Stimulated activated naive CD8-positive, alpha-beta T cell treated with anti-CD3 and anti-CD28 coated beads, Interleukin-15, Interleukin-2, amounts not matched to agents 100 U/mL and 50 U/mL, for 24 hours (primary cell): Measurements from ENCODE around the gene PAFAH2.
"Not testable (repeated sequence)": the region's sequence is repeated elsewhere in the genome, so short reads cannot be mapped to it uniquely, and the experiment has no call there.

Experiments used
- ATAC-seq: fragments of 150-1000 bp; cut with Tn5 transposase; one replicate; pipeline ENCODE4 v1.10.0; 2021
- DNase-seq: peaks from one replicate; pipeline ENCODE4 v3.0.0; 2021

Gene PAFAH2

DNA sequence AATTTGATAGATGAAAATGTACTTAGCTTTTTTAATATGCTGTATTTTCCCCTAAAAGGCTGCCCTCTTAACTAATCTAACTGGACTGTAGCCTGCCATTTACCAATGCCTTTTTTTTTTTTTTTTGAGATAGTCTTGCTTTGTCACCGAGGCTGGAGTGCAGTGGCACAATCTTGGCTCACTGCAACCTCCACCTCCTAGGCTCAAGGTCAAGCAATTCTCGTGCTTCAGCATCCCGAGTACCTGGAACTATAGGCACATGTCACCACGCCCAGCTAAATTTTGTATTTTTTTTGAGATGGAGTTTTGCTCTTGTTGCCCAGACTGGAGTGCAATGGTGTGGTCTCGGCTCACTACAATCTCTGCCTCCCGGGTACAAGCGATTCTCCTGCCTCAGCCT lies 18.7 kb downstream of the PAFAH2 start:
- DNase-seq, result no peak
- ATAC-seq, result no peak

DNA sequence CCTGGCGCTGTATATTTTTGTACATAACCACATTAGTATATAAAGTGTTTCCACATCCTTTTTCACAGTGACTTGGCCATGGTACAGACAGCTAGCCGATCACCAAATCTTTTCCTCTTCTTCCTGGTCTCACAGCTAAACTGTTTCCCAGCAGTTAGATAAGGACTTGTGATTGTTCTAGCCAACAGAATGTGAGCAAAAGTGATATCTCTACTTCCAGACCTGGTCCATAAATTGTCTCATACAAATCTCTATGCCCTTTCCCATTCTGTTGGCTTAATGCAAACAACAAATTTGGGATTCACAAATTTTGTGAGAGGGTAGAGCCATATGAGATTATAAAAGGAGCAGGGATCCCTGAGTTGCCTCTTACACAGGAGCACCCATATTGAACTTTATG lies 19.5 kb downstream of the PAFAH2 start:
- DNase-seq, result no peak
- no peak for ATAC-seq

DNA sequence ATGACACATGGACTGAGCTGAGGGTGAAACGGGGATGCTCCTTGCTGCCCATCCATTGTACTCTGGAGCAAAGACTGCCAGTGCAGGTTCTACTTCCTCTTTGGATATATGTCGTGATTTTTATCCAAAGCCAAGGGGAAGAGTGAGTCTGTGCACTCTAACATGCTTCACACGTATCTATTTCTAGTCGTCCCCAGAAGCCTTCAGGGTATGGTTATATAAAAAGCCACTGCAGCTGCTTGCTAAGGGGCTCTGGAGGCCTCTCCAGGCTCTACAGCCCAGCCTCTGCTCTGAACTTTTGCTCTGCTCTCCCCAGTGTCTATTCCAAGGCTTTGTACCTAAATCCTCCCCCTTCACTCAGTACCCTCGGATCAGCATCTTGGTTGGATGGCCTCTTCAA lies 20.1 kb downstream of the PAFAH2 start:
- ATAC-seq, result no peak
- DNase-seq, result no peak

DNA sequence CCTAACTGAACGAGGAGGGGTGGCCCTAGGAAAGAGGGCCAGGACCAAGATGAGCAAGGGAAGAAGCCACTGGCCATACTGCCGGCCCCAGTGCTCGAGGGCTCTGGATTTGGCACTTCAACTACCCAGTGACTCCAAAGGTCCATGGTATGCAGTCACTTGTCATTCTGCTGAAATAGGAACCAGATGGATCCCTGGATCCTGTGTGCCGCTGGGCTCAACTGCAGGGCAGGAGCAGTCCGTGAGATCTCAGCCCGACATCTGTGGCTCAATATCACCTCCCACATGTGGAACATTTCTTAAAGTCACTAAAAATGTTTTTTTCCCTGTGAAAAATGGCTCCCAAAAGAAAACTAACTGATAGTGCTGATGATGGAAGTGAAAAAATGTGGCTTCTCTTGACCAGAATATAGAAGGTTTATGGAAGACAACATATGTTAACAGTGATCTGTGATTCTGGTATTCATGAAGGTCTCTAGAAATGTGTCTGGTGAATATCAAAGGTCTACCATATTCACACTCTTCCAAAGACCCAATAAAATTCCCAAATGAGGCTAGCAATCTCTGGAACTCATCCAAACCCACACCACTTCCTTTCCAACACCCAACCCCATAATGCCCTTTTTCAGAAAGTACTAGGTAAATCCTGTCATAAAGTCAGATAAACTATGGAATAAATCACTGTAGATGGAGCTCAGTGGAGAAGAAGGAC lies 24.1 kb downstream of the PAFAH2 start:
- DNase-seq, result no peak
- no peak for ATAC-seq

DNA sequence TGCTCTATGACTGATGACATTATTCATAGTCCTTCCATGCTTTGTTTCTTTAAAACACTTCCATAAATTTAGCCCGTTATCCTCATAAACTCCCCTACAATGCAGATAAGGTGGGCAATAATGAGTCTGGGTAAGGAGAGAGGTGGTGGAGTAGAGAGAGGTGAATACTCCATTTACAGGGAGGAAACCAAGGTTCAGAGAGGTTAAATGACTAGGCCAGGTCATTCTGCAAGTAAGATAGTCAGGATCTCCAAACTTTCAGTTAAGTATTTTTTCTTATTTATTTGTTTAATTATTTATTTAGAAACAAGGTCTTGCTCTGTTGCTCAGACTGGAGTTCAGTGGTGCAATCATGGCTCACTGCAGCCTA lies 26.1 kb downstream of the PAFAH2 start:
- DNase-seq (no peak), ATAC-seq (peak; percentile 30)

DNA sequence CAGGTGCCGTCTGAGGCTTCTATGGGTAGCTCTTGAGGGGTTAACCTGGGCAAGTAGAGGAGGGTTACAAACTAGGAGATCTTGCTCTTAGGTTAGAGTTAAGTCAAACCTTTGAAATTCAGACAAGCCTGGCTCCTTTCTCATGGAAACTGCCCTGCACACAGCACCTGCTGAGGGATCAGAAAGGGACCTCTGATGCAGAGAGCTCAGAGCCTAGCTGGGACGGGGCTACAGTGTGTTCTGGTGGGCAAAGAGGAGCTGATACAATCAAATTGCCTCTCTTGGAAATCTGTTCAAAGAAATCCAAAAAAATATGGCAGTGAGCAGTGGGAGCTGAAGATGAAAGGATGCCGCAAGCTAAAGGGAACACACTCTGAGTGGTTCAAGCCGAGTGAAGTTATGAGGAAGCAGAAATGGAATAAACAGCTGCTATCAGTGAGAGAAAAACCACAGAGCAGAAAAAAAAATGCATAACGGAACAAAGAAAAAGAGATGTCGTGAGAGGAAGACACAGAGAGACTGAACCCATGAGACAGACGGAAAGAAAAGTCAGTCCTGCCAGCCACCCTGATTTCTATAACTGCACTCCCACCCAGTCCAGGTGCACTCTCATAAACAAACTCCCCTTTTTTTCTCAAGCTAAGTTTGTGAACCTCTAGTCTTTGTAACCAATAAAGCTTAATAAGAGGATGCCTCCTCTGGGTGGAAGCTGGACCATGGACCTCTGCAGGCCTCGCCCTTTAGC lies 26.6 kb downstream of the PAFAH2 start:
- no peak for DNase-seq
- peak; percentile 89 for ATAC-seq

DNA sequence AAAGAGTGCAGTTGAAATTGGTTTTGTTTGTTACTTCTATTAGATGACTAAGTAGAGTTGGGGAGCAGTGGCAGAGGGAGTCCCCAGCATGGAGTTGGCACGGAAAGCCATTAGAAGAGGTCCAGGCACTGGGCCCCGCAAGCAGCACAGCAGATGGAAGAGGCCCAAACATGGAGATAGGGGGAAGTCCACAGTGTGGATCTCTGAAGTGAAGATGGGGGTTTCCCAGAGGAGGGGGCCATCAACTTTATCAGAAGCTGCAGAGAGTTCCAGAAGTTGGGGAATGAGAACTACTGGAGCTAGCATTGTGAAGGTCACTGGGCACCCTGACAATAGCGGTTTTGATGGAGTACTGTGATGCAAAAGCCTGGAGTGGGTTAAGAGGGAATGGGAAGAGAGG lies 30.6 kb downstream of the PAFAH2 start:
- no peak for DNase-seq
- ATAC-seq, result no peak

DNA sequence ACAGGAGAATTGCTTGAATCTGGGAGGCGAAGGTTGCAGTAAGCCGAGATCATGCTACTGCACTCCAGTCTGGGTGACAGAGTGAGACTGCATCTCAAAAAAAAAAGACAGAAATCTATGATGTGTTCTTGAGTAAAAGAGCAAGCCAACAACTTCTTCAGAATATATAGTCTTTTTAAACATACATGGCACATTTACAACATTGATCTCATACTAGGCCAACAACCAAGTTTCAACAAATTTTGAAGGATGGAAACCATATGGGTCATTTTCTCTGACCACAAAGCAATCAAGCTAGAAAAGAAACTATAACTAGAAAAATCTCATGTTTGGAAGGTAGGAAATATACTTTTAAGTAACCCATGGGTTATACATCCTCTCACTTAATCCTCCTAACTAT lies 38.3 kb downstream of the PAFAH2 start:
- DNase-seq, result no peak

DNA sequence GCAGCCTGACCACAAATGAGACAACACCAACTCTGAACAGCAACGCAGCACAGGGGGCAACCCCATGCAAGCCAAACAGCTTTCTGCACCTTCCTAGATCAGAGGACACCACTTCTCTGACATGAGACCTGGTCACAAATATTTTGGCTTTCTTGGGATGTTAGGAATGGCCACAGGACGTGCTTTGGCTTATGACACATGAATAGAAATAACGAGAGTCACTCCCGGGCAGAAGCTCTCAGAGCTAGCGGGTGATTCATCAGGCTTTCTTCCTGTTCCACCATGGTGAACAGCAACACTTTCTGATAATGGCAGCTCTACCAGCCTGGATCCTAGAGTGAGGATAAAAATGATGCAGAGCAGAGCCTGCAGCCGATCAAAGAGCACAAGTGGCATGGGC lies 39.4 kb downstream of the PAFAH2 start:
- DNase-seq, result no peak
- ATAC-seq, result no peak

More for the DNA sequence above, 38.3 kb downstream of the PAFAH2 start:
- ATAC-seq, result no peak

DNA sequence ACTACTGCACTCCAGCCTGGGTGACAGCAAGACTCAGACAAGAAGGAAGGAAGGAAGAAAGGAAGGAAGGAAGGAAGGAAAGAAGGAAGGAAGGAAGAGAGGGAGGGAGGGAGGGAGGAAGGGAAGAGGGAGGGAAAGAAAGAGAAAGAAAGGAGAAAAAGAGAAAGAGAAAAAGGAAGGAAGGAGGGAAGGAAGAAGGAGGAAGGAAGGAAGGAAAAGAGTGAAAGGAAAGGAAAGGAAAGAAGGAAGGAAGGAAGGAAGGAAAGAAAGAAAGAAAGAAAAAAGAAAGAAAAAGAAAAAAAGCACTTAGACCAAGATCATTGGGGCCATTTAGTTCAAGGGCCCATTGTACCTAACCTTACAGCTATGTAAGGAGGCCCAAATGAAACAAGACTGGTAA lies 42.3 kb downstream of the PAFAH2 start:
- no peak for DNase-seq
- ATAC-seq, result no peak

DNA sequence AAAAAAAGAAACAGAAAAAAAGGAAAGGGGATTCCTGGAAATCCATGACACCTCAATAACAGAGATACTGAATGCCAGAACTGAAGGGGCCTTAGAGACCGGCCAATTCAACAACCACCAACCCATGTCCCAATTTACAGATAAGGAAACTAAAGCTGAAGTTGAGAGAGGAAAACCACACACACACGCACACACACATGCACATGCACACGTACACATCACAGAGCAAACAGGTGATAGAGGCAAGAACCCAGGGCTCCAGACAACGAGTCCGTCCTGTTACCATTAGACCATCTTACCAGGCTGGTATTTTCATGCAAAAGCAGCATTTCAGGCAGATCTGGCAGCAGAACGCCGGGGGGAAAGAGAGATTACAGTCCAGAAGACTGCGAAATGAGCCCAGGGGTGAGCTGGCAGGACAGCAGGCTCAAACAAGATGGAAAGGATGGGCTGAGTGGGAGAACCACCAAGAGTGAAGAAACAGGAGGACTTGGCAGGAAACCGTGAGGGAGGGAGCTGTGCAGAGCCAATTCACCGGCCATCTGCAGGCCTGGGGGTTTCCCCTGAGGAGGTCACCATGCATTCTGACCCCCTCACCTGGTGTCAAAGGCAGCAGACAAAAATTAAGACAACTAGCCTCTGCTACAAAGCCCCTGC lies 43.5 kb downstream of the PAFAH2 start:
- ATAC-seq, result no peak
- no peak for DNase-seq

DNA sequence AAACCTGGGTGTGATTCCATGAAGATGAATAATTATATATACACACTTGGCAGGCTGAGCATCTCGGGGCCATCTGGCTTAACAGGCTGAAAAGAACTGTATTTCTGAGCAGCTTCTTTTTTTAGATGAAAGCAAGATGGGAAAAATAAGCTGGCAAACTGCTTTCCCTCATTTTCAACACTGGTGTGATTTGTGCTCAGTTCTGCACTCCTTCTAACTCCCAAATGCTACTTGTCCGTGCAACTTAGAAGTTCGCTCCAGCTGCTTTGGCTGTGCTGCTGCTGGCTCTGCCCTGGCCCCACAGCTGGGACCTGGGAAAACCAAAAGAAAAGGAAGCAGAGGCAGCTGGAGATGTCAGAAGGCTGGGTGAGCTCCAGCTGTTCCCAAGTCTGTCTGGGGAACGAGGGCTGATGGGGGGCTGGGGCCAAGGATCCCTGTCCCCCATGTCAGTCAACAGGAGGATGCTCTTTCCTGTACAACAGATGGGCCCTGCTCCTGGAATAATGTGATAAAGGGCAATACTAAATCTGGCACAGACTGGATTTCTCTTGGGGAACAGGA lies 44.9 kb downstream of the PAFAH2 start:
- DNase-seq, result no peak
- ATAC-seq, result no peak

DNA sequence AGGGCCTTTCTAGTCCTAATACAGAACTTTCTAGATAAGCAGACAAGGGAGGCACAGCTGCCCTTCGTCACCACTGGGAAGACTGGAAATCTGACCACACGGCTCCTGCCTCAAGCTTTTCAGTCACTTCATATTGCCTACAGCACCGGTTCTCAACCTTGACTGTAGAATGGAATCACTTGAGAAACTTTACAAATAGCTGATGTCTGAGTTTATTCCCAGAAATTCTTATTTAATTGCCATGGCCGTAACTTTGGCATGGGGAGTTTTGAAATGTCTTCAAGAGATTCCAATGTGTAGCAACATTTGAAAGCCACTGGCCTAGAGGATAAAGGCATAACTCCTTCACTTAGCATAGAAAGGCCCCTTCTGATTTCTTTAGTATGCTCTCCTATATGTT lies 49.2 kb downstream of the PAFAH2 start:
- no peak for ATAC-seq
- no peak for DNase-seq

DNA sequence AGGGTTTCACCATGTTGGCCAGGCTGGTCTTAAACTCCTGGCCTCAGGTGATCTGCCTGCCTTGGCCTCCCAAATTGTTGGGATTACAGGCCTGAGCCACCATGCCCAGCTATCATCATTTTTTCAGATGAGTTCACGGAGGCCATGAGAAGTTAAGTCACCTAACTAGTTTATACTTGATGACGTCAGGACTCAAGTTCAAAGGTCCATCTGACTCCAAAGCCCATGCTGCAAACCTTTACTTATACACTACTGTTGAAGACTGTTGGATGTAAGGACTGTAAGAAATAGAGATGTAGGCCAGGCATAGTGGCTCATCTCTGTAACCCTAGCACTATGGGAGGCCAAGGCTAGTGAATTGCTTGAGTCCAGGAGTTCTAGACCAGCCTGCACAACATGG lies 50.8 kb downstream of the PAFAH2 start:
- ATAC-seq, result no peak

DNA sequence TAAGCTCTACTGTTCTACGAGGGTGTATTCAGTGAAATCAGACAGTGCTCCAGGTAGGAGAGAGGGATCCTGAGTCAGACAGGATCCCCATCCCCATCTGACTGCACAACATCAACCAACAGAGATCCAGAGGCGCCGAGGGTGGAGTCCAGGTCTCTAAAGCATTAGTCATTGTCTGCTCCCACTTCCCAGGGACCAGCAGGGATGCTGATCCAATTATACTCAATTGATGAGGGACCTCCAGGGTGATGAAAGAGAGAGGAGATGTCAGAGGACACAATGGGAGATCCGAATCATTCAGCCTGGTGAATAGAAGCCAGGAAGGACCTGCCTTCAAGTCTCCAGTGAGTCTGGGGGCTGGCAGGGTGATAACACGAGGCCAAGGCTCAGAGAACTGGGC lies 52.1 kb downstream of the PAFAH2 start:
- ATAC-seq (no peak), DNase-seq (no peak)

More for the DNA sequence above, 50.8 kb downstream of the PAFAH2 start:
- no peak for DNase-seq

DNA sequence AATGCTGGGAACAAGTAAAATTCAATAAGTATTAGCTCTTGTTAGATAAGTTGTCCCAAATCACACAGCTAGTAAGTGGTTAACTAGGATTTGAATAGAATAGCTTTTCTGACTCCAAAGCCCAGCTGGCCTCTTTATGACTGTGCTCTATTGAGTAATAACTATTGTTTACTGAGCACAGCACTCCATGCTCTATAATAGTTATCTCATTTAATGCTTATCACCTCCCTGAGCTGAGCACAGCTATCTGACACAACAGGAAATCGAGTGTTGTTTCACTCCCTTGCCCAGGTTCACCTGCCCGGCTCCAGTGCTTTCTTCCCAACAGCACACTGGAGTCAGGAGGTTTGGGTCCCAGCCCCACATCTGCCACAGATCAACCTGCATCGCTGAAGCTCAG lies 52.9 kb downstream of the PAFAH2 start:
- DNase-seq (no peak), ATAC-seq (no peak)

DNA sequence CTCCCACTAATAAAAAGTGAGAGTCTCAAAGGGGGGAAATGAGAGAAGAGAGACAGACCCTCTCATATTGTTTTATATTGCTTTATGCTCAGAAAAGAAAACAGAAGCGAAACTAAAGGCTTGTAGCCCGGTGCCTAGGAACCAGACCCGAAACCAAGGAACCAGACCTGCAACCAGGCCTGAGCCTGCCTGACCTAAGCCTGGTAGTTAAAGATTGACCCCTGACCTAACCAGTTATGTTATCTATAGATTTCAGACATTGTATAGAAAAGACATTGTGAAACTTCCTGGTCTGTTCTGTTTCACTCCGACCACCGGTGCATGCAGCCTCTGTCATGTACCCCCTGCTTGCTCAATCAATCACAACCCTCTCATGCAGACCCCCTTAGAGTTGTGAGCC lies 54.4 kb downstream of the PAFAH2 start:
- ATAC-seq, DNase-seq: not testable (repeated sequence)

DNA sequence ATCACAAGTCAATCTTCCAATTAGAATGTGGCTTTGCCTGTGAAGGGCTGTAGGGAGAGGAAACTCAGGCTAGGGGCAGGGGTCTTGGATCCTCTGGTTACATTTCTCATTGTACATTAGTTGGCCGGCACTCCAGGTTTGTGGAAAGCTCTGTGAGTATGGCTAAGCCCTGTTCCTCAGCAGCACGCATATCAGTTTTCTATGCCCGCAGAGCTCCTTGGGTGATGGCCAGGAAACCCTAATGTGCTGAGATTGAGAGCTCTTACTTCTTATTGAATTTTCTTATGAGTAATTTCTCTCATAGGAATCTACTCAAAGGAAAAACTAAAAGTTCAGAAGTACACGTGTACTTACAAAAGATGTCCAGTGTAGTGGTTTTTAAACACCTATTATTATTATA lies 60.9 kb downstream of the PAFAH2 start:
- DNase-seq (no peak), ATAC-seq (no peak)

DNA sequence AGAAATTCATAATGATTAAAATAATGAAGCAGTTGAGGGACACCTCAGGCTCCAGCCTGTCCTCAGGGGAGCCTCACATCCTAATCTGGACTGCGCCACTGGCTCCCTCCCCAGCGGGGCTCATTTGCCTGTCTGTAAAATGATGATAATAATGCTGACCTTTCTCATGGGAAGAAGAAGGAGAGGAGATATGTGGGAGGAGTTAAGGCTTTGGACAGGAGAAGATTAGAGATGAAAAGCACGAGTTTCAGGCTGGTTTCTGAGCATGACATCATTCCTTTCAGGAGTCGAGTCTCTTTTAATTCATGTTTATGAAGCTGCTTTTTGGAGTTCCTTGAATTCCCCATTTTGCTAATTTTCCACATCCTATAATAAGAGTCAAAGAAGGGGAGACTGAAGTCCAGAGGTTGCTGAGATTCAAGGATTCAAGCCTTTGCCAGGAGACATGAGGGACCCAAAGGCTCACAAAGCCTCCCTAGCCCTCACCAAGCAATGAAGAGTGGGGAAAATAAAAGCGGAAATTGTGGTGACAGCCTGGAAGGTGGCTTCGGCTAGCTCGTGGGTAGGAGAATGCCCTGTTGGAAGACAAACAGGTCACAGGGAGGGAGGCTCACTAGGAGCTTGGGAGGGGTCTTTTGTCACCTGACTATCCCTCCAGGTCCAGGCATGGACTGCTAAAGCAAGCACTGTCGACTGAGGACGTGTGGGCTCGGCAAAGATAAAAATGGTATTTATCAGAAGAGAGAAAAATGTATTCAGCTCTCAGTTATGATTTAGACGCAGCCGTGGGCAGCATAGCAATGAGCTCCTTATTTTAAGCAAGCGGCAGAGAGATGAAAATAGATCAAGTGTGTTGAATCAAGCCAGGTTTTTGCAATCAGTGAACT lies 64.1 kb downstream of the PAFAH2 start:
- ATAC-seq, result no peak
- no peak for DNase-seq

DNA sequence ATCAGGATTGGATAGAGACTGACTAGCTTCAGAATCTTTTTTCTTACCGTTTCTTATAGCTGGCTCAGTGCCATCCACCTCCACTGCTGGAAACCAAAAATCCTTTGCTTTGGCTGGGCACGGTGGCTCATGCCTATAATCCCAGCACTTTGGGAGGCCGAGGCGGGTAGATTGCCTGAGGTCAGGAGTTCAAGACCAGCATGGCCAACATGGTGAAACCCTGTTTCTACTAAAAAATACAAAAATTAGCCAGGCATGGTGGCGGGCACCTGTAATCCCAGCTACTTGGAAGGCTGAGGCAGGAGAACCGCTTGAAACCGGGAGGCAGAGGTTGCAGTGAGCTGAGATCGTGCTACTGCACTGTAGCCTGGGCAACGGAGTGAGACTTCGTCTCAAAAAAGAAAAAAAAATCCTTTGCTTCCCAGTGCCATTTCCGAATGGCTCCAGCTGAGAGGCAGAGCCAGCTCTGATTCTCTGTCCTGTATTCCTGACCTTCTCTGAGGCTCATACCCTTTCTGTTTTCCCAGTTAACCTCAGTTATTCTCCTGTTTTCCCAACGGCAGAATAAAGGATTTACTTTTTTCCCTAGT lies 65.0 kb downstream of the PAFAH2 start:
- ATAC-seq, DNase-seq: not testable (repeated sequence)

DNA sequence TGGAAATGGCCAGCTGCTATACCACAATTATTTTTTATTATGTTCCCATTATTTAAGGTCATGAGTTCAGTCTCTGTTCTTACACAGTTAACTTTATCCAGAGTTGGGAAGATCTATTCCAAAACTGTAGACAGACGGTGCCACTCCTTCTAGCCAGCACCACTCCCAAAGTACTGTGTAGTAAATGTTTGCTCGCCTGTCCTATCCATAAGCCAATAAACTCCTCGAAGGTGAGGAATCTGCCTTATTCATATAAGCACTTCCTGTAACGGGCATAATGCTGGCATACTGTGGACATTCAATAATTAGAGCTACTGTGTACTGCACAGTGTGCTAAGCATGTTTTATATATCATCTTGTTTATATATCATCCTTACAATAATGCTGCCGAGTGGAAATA lies 65.5 kb downstream of the PAFAH2 start:
- no peak for DNase-seq
- no peak for ATAC-seq

DNA sequence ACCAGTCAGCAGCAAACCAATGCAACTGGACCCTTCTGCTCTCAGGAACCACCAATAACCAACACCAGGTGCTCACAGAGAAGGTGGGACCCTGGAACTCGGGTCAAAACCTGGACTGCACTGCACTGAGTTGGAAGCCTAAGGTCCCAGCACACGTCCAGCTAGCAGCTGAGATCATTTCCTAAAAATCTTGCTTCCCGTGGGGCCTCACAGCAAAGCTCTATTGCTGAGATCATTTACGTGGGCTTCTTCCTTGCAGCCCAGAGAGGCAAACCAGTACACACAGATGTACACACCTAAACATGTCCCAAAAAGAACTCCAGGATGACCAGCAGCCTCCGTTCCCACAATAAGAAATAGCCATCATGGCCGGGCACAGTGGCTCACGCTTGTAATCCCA lies 68.8 kb downstream of the PAFAH2 start:
- no peak for DNase-seq
- no peak for ATAC-seq
